DMS79 treated with DMSO at 0.1 percent for 48 hours (cell line): ENCODE measurements around the gene PTPRD.

Source experiments
- DNase-seq: peaks from one replicate; lab custom pipeline; 2025; lab: John Stamatoyannopoulos, UW

PTPRD gene

GRCh38 chr9:9605681-9606080 is 1007.1 kb downstream of the PTPRD start:
- DNase-seq = no peak

- no peak for DNase-seq
These were observed 1009.5 kb downstream of the PTPRD start for GRCh38 chr9:9603345-9603744.

GRCh38 chr9:9598723-9599122 is 1014.1 kb downstream of the PTPRD start:
- no peak for DNase-seq

DNA sequence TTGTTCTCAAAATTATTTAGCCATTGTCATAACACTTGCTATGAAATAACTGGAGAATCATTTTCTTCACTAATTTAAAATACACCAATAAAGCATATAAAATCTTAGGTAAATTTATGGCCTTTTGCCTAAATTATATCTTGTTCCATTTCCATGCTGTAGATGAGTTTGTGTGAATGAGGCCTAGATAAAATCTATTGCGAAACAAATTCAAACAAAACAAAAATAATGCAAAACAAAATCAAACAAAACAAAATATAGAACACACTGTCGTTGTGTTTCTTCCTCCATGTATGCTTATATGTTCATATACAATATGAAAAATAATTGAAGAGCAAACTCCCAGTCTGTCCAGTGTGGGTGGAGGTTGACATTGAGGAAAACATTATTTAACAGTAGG is 1020.7 kb downstream of the PTPRD start:
- no peak for DNase-seq

- no peak for DNase-seq
These were observed 1026.9 kb downstream of the PTPRD start for GRCh38 chr9:9585920-9586319.

GRCh38 chr9:9574080-9574479 is 1038.7 kb downstream of the PTPRD start:
- no peak for DNase-seq

DNA sequence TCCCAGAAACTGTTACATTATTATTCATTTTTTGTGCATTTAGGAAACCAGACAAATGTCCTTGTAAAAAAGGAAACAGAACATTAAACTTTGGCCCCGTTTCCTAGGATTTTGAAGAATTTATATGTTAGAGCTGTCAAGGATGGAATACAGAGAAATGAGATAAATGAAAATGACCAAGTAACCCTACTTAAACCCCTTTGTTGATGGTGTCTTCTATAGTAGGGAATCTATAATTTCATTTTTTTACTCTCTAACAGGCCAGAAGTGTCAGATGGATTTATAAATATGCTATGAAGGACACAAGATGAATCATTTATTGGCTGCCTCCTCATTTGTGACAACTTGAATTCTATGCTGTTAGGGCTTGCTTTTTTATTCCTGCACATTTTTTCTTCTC is 1047.1 kb downstream of the PTPRD start:
- no peak for DNase-seq

- DNase-seq = peak; percentile 97
These were observed 1049.0 kb downstream of the PTPRD start for GRCh38 chr9:9563817-9564216.

DNA sequence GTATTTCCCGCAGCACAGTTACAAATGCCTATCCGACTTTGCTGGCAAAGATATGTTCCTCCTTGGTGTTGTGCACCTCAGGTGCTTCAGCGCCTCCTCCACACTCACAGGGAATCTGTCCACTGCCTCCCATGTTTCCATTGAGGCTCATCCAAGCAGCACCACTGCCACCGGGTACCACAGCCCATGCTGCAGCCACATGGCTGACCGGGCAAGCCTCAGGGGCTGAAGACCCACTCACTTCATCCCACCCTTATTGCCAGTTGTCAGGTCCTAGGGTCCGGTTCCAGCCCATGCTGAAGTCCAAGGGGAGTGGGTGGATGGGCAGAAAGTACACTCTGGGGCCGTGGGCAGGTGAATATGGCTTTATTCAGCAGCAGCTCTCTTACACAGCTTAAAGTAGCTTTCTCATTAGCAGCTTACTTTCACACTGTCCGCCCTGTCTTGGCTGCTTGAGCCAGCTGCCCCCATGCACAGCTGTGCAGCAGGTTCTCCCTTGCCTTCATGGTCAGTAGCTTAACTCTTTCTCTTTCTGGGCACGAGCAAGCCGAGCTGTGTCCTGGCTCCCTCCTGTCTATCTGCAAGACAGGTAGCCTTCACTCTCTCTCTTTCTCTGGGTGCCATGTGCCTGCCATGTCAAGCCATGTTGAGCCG is 1052.3 kb downstream of the PTPRD start:
- DNase-seq = no peak

GRCh38 chr9:9558907-9559306 is 1053.9 kb downstream of the PTPRD start:
- no peak for DNase-seq

DNA sequence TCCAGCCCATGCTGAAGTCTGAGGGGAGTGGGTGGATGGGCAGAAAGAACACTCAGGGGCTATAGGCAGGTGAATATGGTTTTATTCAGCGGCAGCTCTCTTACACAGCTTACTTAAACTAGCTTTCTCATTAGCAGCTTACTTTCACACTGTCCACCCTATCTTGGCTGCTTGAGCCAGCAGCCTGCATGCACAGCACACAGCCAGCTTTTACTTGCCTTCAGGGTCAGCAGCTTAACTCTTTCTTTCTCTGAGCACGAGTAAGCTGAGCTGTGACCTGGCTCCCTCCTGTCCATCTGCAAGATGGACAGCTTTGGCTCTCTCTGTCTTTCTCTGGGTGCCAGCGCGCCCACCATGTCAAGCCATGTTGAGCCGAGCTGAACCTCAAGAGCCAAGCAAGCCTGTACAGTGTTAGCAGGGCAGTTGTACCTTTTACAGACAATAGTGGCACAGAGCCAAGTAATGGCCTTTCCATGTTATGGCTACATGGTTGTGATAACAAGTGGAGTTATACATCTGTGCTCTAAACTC is 1054.9 kb downstream of the PTPRD start:
- no peak for DNase-seq

- no peak for DNase-seq
These were observed 1055.7 kb downstream of the PTPRD start for GRCh38 chr9:9556865-9557803.

GRCh38 chr9:9552665-9553064 is 1060.1 kb downstream of the PTPRD start:
- DNase-seq = no peak

DNA sequence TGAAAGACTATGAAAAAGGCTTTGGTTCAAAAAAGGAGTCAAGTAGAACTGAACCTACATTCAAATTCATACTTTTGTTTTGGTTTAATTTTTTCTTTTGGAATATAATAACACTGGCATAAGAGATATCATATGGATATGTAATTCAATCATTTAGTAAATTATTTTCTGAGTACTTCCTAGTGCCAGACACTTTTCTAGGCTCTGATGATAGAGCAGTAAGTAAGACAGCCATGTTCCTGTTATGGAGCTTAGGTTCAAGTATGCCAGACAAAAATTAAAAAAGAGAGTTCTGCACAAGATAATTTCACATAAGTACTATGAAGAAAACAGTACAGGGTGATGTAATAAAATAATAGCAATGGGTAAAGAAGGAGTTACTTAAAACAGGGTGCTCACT is 1074.0 kb downstream of the PTPRD start:
- no peak for DNase-seq

DNA sequence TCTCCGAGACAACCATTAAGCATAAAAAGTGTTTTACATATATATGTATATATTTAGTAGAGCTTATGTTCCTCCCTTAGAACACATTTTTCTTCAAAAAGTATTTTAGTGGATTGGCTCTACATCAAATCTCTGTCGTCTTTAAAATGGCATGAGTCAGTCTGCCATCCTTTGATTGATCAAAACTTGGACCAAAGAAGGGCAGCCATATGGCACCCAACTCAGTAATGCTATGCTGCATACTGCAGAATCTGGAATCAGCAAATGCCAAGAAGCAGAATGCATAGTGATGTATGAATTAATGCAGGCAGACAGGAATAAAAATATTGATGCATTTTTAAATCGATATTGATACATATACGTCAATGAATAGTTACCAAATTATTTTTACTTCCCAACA is 1074.4 kb downstream of the PTPRD start:
- DNase-seq = no peak

GRCh38 chr9:9536523-9536922 is 1076.3 kb downstream of the PTPRD start:
- no peak for DNase-seq

DNA sequence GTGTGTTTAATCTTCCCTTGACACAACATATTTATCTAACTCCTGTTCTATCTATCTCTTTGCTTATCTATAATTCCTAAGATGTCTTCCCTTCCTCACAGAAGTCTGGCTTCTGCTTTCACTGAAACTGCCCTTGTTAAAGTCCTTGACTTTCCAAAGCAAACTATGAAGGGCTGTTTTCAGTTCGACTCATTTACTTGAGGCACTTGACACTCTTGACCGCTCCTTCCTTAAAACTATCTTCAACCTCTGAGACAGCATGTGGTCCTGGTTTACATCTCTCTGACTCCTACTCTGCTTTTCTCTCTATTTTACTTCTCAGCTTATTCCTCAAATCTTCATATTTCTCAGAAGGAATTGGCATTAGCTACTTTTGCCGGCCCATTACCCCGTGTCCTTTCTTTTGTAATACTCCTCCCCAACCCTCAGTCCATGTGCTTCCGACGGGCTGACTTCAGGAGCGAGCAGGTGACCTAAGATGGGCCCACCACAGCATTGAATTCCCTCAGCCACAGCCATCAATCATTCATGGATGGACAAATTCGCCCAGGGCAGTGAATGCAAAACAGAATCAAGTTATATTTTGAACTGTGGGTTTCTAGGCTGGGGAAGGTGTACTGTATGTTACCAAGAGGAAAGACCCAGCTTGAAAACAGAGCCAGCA is 1089.2 kb downstream of the PTPRD start:
- peak; percentile 8 for DNase-seq

DNA sequence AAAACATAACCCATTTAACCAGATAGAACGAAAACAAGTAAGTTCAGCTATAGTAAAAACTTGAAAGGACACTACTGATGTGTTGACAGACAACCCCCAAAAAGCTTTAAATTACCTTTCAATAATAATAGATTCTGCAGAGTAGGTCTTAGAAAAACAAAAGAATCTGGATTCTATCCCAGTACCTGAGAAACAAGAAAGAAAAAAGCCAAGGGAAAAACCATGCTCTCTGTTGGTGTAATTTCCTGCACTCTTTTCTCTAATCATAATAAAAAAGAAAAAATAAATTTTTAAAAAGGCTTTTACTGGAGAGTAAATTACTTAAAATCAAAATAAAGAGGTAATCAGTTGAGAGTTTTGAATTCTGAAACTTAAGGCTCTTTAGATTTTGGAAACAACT is 1090.4 kb downstream of the PTPRD start:
- DNase-seq = no peak

GRCh38 chr9:9521033-9521779 is 1091.6 kb downstream of the PTPRD start:
- DNase-seq = peak; percentile 53

DNA sequence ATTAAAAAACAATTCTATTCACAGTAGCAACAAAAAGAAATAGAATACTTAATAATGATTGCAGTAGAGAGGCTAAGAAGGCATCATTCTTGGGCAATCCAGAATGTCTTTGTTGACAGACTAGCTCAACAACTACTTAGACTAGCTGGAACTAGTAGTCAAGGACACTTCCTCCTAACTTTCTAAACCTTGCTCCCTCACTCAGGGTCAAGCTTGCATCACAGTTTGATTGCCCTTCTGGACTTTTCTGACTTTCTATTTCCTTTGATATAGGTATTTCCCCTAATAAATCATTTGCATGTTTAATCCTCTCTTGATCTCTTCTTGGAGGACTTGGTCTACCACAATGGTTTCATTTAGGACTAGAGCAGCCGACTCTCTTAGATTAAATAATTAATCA is 1107.9 kb downstream of the PTPRD start:
- no peak for DNase-seq

DNA sequence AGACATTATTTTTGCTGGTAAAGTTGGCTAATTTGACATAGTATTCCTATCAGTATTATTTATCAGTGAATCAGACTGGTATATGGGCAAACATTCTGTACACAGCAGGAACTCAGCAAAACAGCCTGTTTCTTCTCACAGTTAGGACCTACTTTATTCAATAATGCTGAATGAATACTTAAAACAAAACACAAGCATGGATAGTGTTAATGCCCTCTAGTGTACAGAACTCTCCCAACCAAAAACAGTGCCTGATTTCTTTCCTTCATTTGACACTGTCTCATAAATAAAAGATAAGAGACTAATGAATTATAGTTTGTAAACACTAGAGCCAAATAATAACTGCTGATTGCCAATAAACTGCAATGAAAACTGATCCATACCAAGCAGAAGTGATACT is 1113.3 kb downstream of the PTPRD start:
- DNase-seq = no peak

GRCh38 chr9:9498846-9499245 is 1114.0 kb downstream of the PTPRD start:
- no peak for DNase-seq
